Measurements from ENCODE around the gene CDH4.

The CDH4 gene

DNA sequence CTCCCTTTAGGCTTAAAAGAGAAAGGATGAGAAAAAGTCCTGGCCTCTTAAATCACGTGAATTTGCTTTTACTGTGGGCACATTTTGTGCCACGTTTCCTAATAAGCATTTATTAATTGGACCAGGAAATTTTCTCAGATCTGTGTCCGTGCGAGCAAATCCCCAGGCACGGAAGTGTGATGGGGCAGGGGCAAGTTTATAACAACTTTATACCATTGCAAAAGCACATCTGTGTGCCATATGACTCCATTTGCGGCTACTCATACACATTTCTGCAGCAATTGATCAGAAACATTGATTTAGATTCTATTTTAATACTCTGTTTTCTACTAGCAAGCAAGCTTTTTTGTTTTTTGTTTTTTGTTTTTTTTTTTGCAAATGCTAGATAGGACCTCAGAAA, 440.4 kb downstream of the CDH4 start:
- Mint-ChIP-seq H3K27me3 (no peaks in the 10 kb centered on the region), H3K36me3 (no peaks in the 10 kb centered on the region), H3K4me1 (no peaks in the 10 kb centered on the region), H3K27ac (no peak overlapping the region), H3K9me3 (no peaks in the 10 kb centered on the region), H3K4me3 (no peak overlapping the region)

GRCh38 chr20:61693055-61693600, 441.1 kb downstream of the CDH4 start:
- no peak overlapping the region for H3K4me3 Mint-ChIP-seq
- no peaks in the 10 kb centered on the region for H3K4me1 Mint-ChIP-seq
- no peak overlapping the region for H3K27ac Mint-ChIP-seq
- H3K27me3 Mint-ChIP-seq = no peaks in the 10 kb centered on the region
- no peaks in the 10 kb centered on the region for H3K36me3 Mint-ChIP-seq
- no peaks in the 10 kb centered on the region for H3K9me3 Mint-ChIP-seq

DNA sequence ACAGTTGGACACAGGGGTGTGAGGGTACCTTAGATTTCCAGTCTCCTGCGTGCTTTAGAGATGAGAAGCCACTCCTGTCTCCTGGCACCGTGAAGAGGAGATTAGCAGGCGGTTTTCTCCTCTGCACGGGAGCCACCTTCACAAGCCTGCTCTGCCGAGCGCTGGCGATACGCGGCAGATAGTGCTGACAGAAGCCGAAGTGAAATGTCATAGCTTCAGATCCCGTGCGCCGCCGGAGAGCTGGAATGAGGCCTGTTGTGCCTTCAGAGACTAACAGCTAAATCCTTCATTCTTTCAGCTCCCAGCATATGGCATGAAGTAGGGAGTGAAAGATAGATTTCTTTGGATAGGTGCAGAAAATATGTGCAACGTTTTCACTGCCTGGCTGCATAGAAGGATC, 442.6 kb downstream of the CDH4 start:
- Mint-ChIP-seq H3K4me3 (no peak overlapping the region), H3K9me3 (no peaks in the 10 kb centered on the region), H3K27me3 (no peaks in the 10 kb centered on the region), H3K27ac (no peak overlapping the region), H3K36me3 (no peaks in the 10 kb centered on the region), H3K4me1 (no peaks in the 10 kb centered on the region)

GRCh38 chr20:61695741-61696140, 443.7 kb downstream of the CDH4 start:
- Mint-ChIP-seq H3K4me3 (no peak overlapping the region), H3K27me3 (no peaks in the 10 kb centered on the region), H3K9me3 (no peaks in the 10 kb centered on the region), H3K4me1 (no peaks in the 10 kb centered on the region), H3K27ac (no peak overlapping the region), H3K36me3 (no peaks in the 10 kb centered on the region)

DNA sequence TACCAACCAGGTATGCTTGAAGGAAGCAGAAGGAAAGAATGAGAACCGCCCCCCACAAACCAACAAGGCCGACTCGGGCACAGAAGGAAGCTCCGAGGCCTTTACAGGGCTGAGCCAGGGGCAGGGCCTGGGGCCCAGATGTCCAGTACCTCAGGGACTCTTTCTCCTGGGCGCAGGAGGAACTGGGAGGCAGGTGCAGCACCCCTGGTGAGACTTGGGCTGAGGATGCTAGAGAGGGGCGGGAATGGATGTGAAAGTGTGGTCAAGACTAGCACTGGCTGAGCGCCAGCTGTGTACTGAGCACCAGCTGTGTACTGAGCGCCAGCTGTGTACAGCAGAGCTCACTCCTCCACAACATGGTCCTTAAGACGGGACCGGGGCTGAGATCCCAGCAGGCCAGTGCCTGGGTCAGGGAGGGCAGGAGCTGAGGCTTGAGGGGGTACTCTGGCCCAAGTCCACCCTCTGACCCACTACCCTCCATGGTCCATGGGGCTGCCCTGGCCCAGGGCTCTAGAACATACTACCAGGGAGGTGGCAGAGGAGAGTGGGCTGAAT, 444.2 kb downstream of the CDH4 start:
- no peaks in the 10 kb centered on the region for H3K9me3 Mint-ChIP-seq
- H3K27ac Mint-ChIP-seq = no peak overlapping the region
- H3K4me1 Mint-ChIP-seq = no peaks in the 10 kb centered on the region
- H3K4me3 Mint-ChIP-seq = no peak overlapping the region
- no peaks in the 10 kb centered on the region for H3K27me3 Mint-ChIP-seq
- H3K36me3 Mint-ChIP-seq = no peaks in the 10 kb centered on the region

- Mint-ChIP-seq H3K4me1 (no peaks in the 10 kb centered on the region), H3K4me3 (no peak overlapping the region), H3K36me3 (no peaks in the 10 kb centered on the region), H3K27me3 (no peaks in the 10 kb centered on the region), H3K27ac (no peak overlapping the region), H3K9me3 (no peaks in the 10 kb centered on the region)
Measured at GRCh38 chr20:61697666-61698597, 445.9 kb downstream of the CDH4 start.

DNA sequence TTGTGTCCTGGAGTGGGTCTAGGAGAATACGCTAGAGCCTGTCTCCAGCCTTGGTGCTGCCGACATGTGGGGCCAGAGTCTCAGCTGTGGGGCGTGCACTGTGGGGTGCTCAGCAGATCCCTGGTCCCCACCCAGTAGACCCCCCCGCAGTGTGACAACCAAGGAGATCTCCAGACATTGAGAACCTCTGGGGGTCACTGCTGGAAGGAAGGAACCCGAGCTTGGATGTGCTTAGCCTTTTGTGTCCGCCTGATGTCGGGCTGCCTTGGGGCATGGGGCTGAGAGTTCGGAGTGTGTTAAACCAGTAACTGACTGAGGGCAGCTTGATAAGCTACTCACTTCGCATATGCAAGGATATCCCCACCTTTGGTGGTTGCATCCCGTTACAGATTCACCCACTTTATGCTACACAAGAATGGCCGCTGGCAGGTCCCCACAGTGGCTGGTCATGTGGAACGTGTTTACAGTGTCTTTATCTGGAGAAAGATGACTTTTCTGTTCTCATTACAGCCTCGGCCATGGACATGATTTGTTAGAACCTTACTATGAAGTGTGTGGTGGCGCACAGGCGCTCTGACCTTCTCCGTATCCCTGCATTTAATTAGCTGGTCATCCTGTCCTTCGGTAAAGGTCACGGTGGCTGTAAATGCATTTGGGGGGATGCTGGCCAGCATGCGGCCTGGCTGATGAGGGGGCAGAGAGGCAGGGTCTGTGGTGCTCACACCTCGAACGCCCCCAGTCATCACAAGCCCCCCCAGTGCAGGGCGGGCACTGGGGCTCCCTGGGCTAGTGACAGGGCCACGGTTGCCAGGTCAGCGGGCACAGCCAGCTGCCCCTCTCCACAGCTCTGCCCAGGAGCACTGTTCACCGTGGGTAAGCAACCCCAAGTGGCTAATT, 446.8 kb downstream of the CDH4 start:
- H3K4me1 Mint-ChIP-seq = no peaks in the 10 kb centered on the region
- no peaks in the 10 kb centered on the region for H3K36me3 Mint-ChIP-seq
- H3K4me3 Mint-ChIP-seq = no peak overlapping the region
- no peak overlapping the region for H3K27ac Mint-ChIP-seq
- H3K27me3 Mint-ChIP-seq = no peaks in the 10 kb centered on the region
- H3K9me3 Mint-ChIP-seq = no peaks in the 10 kb centered on the region

- no peaks in the 10 kb centered on the region for H3K4me1 Mint-ChIP-seq
- H3K27ac Mint-ChIP-seq = no peak overlapping the region
- H3K36me3 Mint-ChIP-seq = no peaks in the 10 kb centered on the region
- no peaks in the 10 kb centered on the region for H3K9me3 Mint-ChIP-seq
- H3K4me3 Mint-ChIP-seq = no peak overlapping the region
- no peaks in the 10 kb centered on the region for H3K27me3 Mint-ChIP-seq
Measured at GRCh38 chr20:61699495-61700374, 447.7 kb downstream of the CDH4 start.

GRCh38 chr20:61700595-61701140, 448.6 kb downstream of the CDH4 start:
- Mint-ChIP-seq H3K27me3 (no peaks in the 10 kb centered on the region), H3K36me3 (no peaks in the 10 kb centered on the region)

DNA sequence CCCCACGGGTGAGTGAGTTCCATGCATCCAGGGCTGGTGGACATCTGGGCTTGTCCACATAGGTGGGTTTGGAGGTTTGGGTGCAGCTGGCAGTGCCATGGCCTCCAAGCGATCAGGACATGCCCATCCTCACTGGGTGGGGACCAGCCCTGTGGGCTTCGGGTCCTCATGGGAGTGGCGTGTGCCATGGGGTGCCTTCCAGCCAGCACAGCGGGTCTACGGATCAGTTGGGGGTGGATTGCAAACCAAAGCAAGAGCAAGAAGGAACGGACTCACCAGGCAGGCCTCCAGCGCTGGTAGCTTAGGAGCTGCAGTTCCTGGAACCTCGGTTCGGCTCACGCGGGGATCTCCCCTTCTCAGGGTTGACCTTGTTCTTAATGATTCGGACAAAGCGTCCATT, 449.3 kb downstream of the CDH4 start:
- Mint-ChIP-seq H3K36me3 (no peaks in the 10 kb centered on the region), H3K27me3 (no peaks in the 10 kb centered on the region), H3K4me3 (no peak overlapping the region)

More at GRCh38 chr20:61700595-61701140, 448.6 kb downstream of the CDH4 start:
- no peaks in the 10 kb centered on the region for H3K9me3 Mint-ChIP-seq
- no peak overlapping the region for H3K4me3 Mint-ChIP-seq
- H3K4me1 Mint-ChIP-seq = no peaks in the 10 kb centered on the region
- H3K27ac Mint-ChIP-seq = no peak overlapping the region

GRCh38 chr20:61701802-61702201, 449.7 kb downstream of the CDH4 start:
- H3K27ac Mint-ChIP-seq = no peak overlapping the region
- H3K27me3 Mint-ChIP-seq = no peaks in the 10 kb centered on the region
- H3K4me3 Mint-ChIP-seq = no peak overlapping the region
- H3K36me3 Mint-ChIP-seq = no peaks in the 10 kb centered on the region
- no peaks in the 10 kb centered on the region for H3K9me3 Mint-ChIP-seq
- no peaks in the 10 kb centered on the region for H3K4me1 Mint-ChIP-seq

More for the DNA sequence above, 449.3 kb downstream of the CDH4 start:
- H3K4me1 Mint-ChIP-seq = no peaks in the 10 kb centered on the region
- H3K27ac Mint-ChIP-seq = no peak overlapping the region
- H3K9me3 Mint-ChIP-seq = no peaks in the 10 kb centered on the region

DNA sequence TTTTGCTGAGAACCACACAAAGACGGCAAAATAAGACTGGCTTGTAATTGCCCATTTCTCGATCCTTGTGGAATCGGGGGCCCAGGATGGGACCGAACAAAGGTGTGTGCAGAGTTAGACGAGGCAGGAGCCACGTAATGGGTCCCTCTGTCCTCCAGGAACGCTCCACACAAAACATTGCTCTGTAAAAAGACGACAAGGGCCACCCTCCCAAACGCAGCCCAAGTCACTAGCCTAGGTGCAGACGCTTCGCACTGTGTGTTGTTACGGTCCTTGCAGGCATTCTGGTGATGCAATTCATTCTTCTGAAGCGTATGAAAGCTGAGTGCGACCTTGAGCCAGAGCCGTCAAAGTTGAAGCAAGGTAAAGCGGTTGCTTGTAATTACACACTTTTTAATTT, 450.2 kb downstream of the CDH4 start:
- Mint-ChIP-seq H3K9me3 (no peaks in the 10 kb centered on the region), H3K4me3 (no peak overlapping the region), H3K4me1 (no peaks in the 10 kb centered on the region), H3K36me3 (no peaks in the 10 kb centered on the region), H3K27me3 (no peaks in the 10 kb centered on the region), H3K27ac (no peak overlapping the region)

- no peaks in the 10 kb centered on the region for H3K9me3 Mint-ChIP-seq
- no peak overlapping the region for H3K27ac Mint-ChIP-seq
- H3K27me3 Mint-ChIP-seq = no peaks in the 10 kb centered on the region
- H3K4me3 Mint-ChIP-seq = no peak overlapping the region
- H3K4me1 Mint-ChIP-seq = no peaks in the 10 kb centered on the region
- H3K36me3 Mint-ChIP-seq = no peaks in the 10 kb centered on the region
Measured at GRCh38 chr20:61704661-61705060, 452.6 kb downstream of the CDH4 start.

GRCh38 chr20:61705386-61706258, 453.6 kb downstream of the CDH4 start:
- no peaks in the 10 kb centered on the region for H3K36me3 Mint-ChIP-seq
- no peaks in the 10 kb centered on the region for H3K9me3 Mint-ChIP-seq
- H3K27me3 Mint-ChIP-seq = no peaks in the 10 kb centered on the region
- no peaks in the 10 kb centered on the region for H3K4me1 Mint-ChIP-seq
- no peak overlapping the region for H3K4me3 Mint-ChIP-seq
- no peak overlapping the region for H3K27ac Mint-ChIP-seq
